Uterus (tissue), 2 donors: ENCODE data around the gene MSANTD2.

Source experiments
- POLR2A ChIP-seq, 2 donors: fragments of 450-650 bp; IDR thresholded peaks; one replicate each; pipeline ENCODE4 v1.6.1; 2016; ENCODE audit warnings: antibody characterized with exemption in 2 of 2, mild to moderate bottlenecking in 1 of 2, moderate library complexity in 1 of 2
- TF ChIP-seq, protein P1 (sequence below), 4 experiments: fragments of 200-600 bp in 2 of 4; fragments of 450-650 bp in 2 of 4; sonication (generic) in 2 of 4; IDR thresholded peaks; one replicate each; pipeline ENCODE4 v1.5.1; 2016 to 2019; ENCODE audit warnings: antibody characterized with exemption in 4 of 4, mild to moderate bottlenecking in 2 of 4, moderate library complexity in 1 of 4

DNA sequence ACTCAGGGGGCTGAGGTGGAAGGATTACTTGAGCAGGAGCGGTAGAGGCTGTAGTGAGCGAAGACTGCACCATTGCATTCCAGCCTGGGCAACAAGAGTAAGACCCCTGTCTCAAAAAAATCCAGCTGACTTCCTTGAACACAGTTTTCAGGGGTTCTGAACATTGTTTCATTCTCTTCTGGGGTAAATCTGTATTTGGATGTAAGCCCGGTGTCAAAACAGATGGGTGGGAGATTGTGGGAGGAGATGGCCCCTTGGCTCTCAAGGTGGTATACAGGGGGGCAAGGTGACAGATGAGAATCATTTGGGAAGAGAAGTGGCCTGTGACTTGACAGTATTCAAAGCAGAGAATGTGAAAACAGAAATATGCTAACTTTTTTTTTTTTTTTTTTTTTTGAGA lies 42.9 kb downstream of the MSANTD2 start:
- TF ChIP-seq, protein P1, sequence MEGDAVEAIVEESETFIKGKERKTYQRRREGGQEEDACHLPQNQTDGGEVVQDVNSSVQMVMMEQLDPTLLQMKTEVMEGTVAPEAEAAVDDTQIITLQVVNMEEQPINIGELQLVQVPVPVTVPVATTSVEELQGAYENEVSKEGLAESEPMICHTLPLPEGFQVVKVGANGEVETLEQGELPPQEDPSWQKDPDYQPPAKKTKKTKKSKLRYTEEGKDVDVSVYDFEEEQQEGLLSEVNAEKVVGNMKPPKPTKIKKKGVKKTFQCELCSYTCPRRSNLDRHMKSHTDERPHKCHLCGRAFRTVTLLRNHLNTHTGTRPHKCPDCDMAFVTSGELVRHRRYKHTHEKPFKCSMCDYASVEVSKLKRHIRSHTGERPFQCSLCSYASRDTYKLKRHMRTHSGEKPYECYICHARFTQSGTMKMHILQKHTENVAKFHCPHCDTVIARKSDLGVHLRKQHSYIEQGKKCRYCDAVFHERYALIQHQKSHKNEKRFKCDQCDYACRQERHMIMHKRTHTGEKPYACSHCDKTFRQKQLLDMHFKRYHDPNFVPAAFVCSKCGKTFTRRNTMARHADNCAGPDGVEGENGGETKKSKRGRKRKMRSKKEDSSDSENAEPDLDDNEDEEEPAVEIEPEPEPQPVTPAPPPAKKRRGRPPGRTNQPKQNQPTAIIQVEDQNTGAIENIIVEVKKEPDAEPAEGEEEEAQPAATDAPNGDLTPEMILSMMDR (IDR thresholded peaks at IDR 0.05), result no peak
- no peak for TF ChIP-seq POLR2A (IDR thresholded peaks at IDR 0.05)
